ENCODE results near the gene CDH12. TPM values are rescaled to one million over a fixed set of nuclear protein-coding genes. Genes with fewer than 3 reads are reported as not detected.

Gene CDH12
- total RNA-seq, 1 experiment from 2014 or later = not detected

DNA sequence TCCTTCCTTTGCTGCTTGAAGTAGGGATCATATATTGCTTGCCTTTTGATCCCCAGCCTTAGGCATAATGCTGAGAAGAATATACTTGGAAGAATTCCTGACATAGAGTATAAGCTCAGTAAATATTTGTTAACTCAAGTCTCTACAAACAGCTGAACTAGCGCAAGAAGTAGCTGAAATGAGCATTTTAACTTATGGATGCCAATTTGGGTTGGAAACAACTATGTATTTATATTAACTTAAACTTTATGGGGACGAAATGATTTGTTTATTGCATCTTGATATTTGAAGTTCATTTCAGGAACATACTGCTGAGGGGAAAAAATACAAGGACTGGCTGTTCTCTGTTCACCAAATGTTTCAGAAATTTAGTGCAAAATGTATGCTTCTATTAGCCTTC is 258.7 kb downstream of the CDH12 start:
- Mint-ChIP-seq H3K27me3 (ENCODE audit: low read depth) (no peaks in the 10 kb centered on the region), H3K4me3 (no peak overlapping the region), H3K36me3 (ENCODE audit: insufficient read depth in 1 of 3, low read depth in 3 of 3) (no peaks in the 10 kb centered on the region), H3K27ac (no peak overlapping the region), H3K4me1 (no peaks in the 10 kb centered on the region), H3K9me3 (no peaks in the 10 kb centered on the region)
- Histone ChIP-seq H4K20me1 (ENCODE audit: control insufficient read depth, insufficient read depth, insufficient read length) (no peaks in the 10 kb centered on the region), H2BK120ac (ENCODE audit: low read depth, low read length, poor library complexity, severe bottlenecking) (no peak overlapping the region), H3T11ph (ENCODE audit: low read length) (no peak overlapping the region), H3K56ac (ENCODE audit: insufficient read length, low read depth, low read length) (no peak overlapping the region), H2BK15ac (ENCODE audit: low read depth, low read length) (no peak overlapping the region), H3K18ac (ENCODE audit: insufficient read length, low read depth, low read length) (no peak overlapping the region), H2AFZ (ENCODE audit: low read length) (no peak overlapping the region), H3K4me1 (ENCODE audit: insufficient read depth, low read length) (no peaks in the 10 kb centered on the region), H3K23me2 (ENCODE audit: insufficient read length, low read depth, low read length, poor library complexity, severe bottlenecking) (no peaks in the 10 kb centered on the region), H2AK5ac (ENCODE audit: insufficient read length, low read length) (no peak overlapping the region), H4K8ac (replicated peaks; ENCODE audit: insufficient read length, low read depth, low read length) (no peak overlapping the region), H3K79me2 (ENCODE audit: insufficient read depth, low read length) (no peaks in the 10 kb centered on the region), H2BK12ac (ENCODE audit: insufficient read length, low read depth, low read length) (no peak overlapping the region), H3K9ac (ENCODE audit: extremely low read depth, insufficient read length, low read length) (no peak overlapping the region), H2BK20ac (ENCODE audit: low read depth, low read length, poor library complexity, severe bottlenecking) (no peak overlapping the region), H3K14ac (ENCODE audit: insufficient read depth, low read length) (no peak overlapping the region), H2BK5ac (ENCODE audit: insufficient read length, low read length) (no peak overlapping the region), H4K5ac (ENCODE audit: insufficient read length, low read depth, low read length) (no peak overlapping the region), H3K79me1 (ENCODE audit: insufficient read depth, low read depth, low read length, poor library complexity, severe bottlenecking) (no peaks in the 10 kb centered on the region), H4K91ac (ENCODE audit: insufficient read length, low read depth, low read length) (no peak overlapping the region), H3K4me2 (ENCODE audit: insufficient read depth, insufficient read length, low read length) (no peak overlapping the region), H3K27me3 (ENCODE audit: insufficient read depth, low read length) (no peaks in the 10 kb centered on the region), H3K23ac (ENCODE audit: insufficient read length, low read depth, low read length) (no peak overlapping the region), H3K4ac (ENCODE audit: low read depth, low read length) (no peak overlapping the region), H3K27ac (ENCODE audit: insufficient read length, low read depth, low read length) (no peak overlapping the region), H3K9me3 (ENCODE audit: control insufficient read depth, low read depth, low read length) (no peaks in the 10 kb centered on the region)
- WGBS (ENCODE audit: extremely low coverage, insufficient read length, low lambda C conversion rate) = no CpG with 5 or more reads among the region's 2 CpGs
- no peak for DNase-seq
- TF ChIP-seq, protein P1, sequence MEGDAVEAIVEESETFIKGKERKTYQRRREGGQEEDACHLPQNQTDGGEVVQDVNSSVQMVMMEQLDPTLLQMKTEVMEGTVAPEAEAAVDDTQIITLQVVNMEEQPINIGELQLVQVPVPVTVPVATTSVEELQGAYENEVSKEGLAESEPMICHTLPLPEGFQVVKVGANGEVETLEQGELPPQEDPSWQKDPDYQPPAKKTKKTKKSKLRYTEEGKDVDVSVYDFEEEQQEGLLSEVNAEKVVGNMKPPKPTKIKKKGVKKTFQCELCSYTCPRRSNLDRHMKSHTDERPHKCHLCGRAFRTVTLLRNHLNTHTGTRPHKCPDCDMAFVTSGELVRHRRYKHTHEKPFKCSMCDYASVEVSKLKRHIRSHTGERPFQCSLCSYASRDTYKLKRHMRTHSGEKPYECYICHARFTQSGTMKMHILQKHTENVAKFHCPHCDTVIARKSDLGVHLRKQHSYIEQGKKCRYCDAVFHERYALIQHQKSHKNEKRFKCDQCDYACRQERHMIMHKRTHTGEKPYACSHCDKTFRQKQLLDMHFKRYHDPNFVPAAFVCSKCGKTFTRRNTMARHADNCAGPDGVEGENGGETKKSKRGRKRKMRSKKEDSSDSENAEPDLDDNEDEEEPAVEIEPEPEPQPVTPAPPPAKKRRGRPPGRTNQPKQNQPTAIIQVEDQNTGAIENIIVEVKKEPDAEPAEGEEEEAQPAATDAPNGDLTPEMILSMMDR (conservative IDR thresholded peaks at IDR 0.05) = no peak
